ENCODE measurements around the gene GAS1.

Gene GAS1

GRCh38 chr9:86962692-86963091 lies 15.4 kb upstream of the GAS1 start:
- no peak for DNase-seq

GRCh38 chr9:86960938-86961337 lies 13.6 kb upstream of the GAS1 start:
- DNase-seq: no peak

- DNase-seq: no peak
Measured at GRCh38 chr9:86958203-86958602, 10.9 kb upstream of the GAS1 start.

- no peak for DNase-seq
Measured at GRCh38 chr9:86955561-86955960, 8.3 kb upstream of the GAS1 start.

GRCh38 chr9:86955042-86955441 lies 7.7 kb upstream of the GAS1 start:
- no peak for DNase-seq

GRCh38 chr9:86953181-86953580 lies 5.9 kb upstream of the GAS1 start:
- no peak for DNase-seq

GRCh38 chr9:86948074-86948929 lies 996 bp upstream of the GAS1 start:
- DNase-seq: no peak

- no peak for DNase-seq
Measured at GRCh38 chr9:86946201-86947145, 833 bp downstream of the GAS1 start.

GRCh38 chr9:86945728-86946200 lies 1.5 kb downstream of the GAS1 start:
- DNase-seq: no peak

GRCh38 chr9:86944796-86945727 lies 2.2 kb downstream of the GAS1 start:
- no peak for DNase-seq

GRCh38 chr9:86943201-86944113 lies 3.8 kb downstream of the GAS1 start:
- DNase-seq: no peak

GRCh38 chr9:86942281-86943200 lies 4.8 kb downstream of the GAS1 start:
- no peak for DNase-seq

- no peak for DNase-seq
Measured at GRCh38 chr9:86941197-86941596, 6.1 kb downstream of the GAS1 start.

- no peak for DNase-seq
Measured at GRCh38 chr9:86940774-86941173, 6.5 kb downstream of the GAS1 start.

GRCh38 chr9:86939891-86940290 lies 7.4 kb downstream of the GAS1 start:
- DNase-seq: no peak

GRCh38 chr9:86939321-86939720 lies 8.0 kb downstream of the GAS1 start:
- DNase-seq: no peak

GRCh38 chr9:86938780-86939179 lies 8.5 kb downstream of the GAS1 start:
- DNase-seq: no peak

GRCh38 chr9:86926145-86926544 lies 21.2 kb downstream of the GAS1 start:
- no peak for DNase-seq

- no peak for DNase-seq
Measured at GRCh38 chr9:86925686-86926085, 21.6 kb downstream of the GAS1 start.

- DNase-seq: no peak
Measured at GRCh38 chr9:86924206-86924605, 23.1 kb downstream of the GAS1 start.

All from DMS79 (cell line).